WTC11 (cell line): ENCODE results near the gene GADD45GIP1. TPM values are rescaled to one million over a fixed set of nuclear protein-coding genes. Genes with fewer than 3 reads are reported as not detected.
A peak's percentile ranks its signal among the peaks of the same experiment; 100 is the strongest.

Experiments used
- ATAC-seq: fragments of 200-7000 bp; cut with Tn5 transposase; 2 replicates; pipeline ENCODE4 v1.10.0; 2021; ENCODE audit warnings: mild to moderate bottlenecking, moderate library complexity
- CTCF ChIA-PET: fragments of 300-600 bp; sonication (Branson Sonifier 250); formaldehyde crosslinking; loops from one replicate; lab custom pipeline; 2021; ENCODE audit warnings: antibody characterized with exemption; lab: Charles Lee
- POLR2A ChIA-PET: fragments of 350-600 bp; sonication (Branson Sonifier 250); formaldehyde crosslinking; loops from one replicate; lab custom pipeline; 2021; ENCODE audit warnings: antibody characterized with exemption; lab: Charles Lee
- DNase-seq: peaks from one replicate; pipeline ENCODE4 v3.0.0; 2021; ENCODE audit warnings: low spot score
- H3K27ac Mint-ChIP-seq: 2 replicates; pipeline ENCODE4 v1.8.0; 2021; ENCODE audit warnings: mixed read lengths
- H3K27me3 Mint-ChIP-seq: 2 replicates; pipeline ENCODE4 v1.8.0; 2021; ENCODE audit warnings: low read depth, mild to moderate bottlenecking, moderate library complexity, mixed read lengths
- H3K36me3 Mint-ChIP-seq: 2 replicates; pipeline ENCODE4 v1.8.0; 2021; ENCODE audit warnings: mixed read lengths
- H3K4me1 Mint-ChIP-seq: 2 replicates; pipeline ENCODE4 v1.8.0; 2022; ENCODE audit warnings: mixed read lengths
- H3K4me3 Mint-ChIP-seq: 2 replicates; pipeline ENCODE4 v1.8.0; 2021; ENCODE audit warnings: mild to moderate bottlenecking, moderate library complexity, mixed read lengths
- H3K9me3 Mint-ChIP-seq: 2 replicates; pipeline ENCODE4 v1.8.0; 2021; ENCODE audit warnings: mixed read lengths
- ETV6 ChIP-seq: sonication (generic); formaldehyde crosslinking; IDR thresholded peaks from 2 replicates; pipeline ENCODE4 v1.8.1; 2022; ENCODE audit warnings: mild to moderate bottlenecking, missing genetic modification reagents
- FOXK1 ChIP-seq: sonication (generic); formaldehyde crosslinking; IDR thresholded peaks from 2 replicates; pipeline ENCODE4 v1.8.0; 2022; ENCODE audit warnings: mild to moderate bottlenecking, moderate library complexity, missing genetic modification reagents
- GABPB1 ChIP-seq: sonication (generic); formaldehyde crosslinking; IDR thresholded peaks from 2 replicates; pipeline ENCODE4 v1.8.1; 2023; ENCODE audit warnings: mild to moderate bottlenecking, missing genetic modification reagents
- GRHL2 ChIP-seq: fragments of 250-450 bp; sonication (Bioruptor Pico); IDR thresholded peaks from 2 replicates; pipeline ENCODE4 v1.8.0; 2022; ENCODE audit warnings: mild to moderate bottlenecking, moderate library complexity; ENCODE audit not compliant: insufficient replicate concordance, severe bottlenecking
- HMGA2 ChIP-seq: fragments of 250-450 bp; sonication (Bioruptor Pico); IDR thresholded peaks from 2 replicates; pipeline ENCODE4 v1.4.0; 2021; ENCODE audit warnings: mild to moderate bottlenecking, moderate library complexity
- IRF2 ChIP-seq: sonication (generic); formaldehyde crosslinking; IDR thresholded peaks from 2 replicates; pipeline ENCODE4 v1.8.0; 2022; ENCODE audit warnings: low read depth, missing genetic modification reagents, borderline replicate concordance
- KAT7 ChIP-seq: sonication (generic); formaldehyde crosslinking; IDR thresholded peaks from 2 replicates; pipeline ENCODE4 v1.8.1; 2023; ENCODE audit warnings: missing genetic modification reagents, mild to moderate bottlenecking, borderline replicate concordance
- NFATC4 ChIP-seq: fragments of 250-450 bp; sonication (Bioruptor Pico); IDR thresholded peaks from 2 replicates; pipeline ENCODE4 v1.9.0; 2021; ENCODE audit warnings: mild to moderate bottlenecking
- PRRX2 ChIP-seq: fragments of 250-450 bp; sonication (Bioruptor Pico); IDR thresholded peaks from 2 replicates; pipeline ENCODE4 v1.8.0; 2021; ENCODE audit warnings: mild to moderate bottlenecking
- SMAD4 ChIP-seq: sonication (generic); formaldehyde crosslinking; IDR thresholded peaks from 2 replicates; pipeline ENCODE4 v1.8.0; 2022; ENCODE audit warnings: mild to moderate bottlenecking, missing genetic modification reagents
- TEAD4 ChIP-seq: sonication (generic); formaldehyde crosslinking; IDR thresholded peaks from 2 replicates; pipeline ENCODE4 v1.8.0; 2022; ENCODE audit warnings: mild to moderate bottlenecking, missing genetic modification reagents
- ZNF121 ChIP-seq: sonication (generic); formaldehyde crosslinking; IDR thresholded peaks from 2 replicates; pipeline ENCODE4 v1.8.0; 2023; ENCODE audit warnings: missing genetic modification reagents
- ZNF138 ChIP-seq: sonication (generic); formaldehyde crosslinking; conservative IDR thresholded peaks from 2 replicates; pipeline ENCODE4 v1.8.1; 2022; ENCODE audit warnings: mild to moderate bottlenecking, moderate library complexity, missing genetic modification reagents
- ZNF232 ChIP-seq: sonication (generic); formaldehyde crosslinking; IDR thresholded peaks from 2 replicates; pipeline ENCODE4 v1.8.0; 2022; ENCODE audit warnings: mild to moderate bottlenecking, missing genetic modification reagents
- ZNF671 ChIP-seq: fragments of 250-450 bp; sonication (Bioruptor Pico); IDR thresholded peaks from 2 replicates; pipeline ENCODE4 v1.8.0; 2021; ENCODE audit warnings: mild to moderate bottlenecking
- total RNA-seq: library from RNA; stranded (reverse); gene quantifications from 3 replicates; pipeline ENCODE4 v1.2.3, GENCODE V29; 2021
- TF ChIP-seq, protein P1 (sequence below): fragments of 250-450 bp; sonication (Bioruptor Pico); IDR thresholded peaks from 2 replicates; pipeline ENCODE4 v1.9.0; 2021; ENCODE audit warnings: mild to moderate bottlenecking
- TF ChIP-seq, protein P2 (sequence below): sonication (generic); formaldehyde crosslinking; IDR thresholded peaks from 2 replicates; pipeline ENCODE4 v1.8.1; 2022; ENCODE audit warnings: low read depth, mild to moderate bottlenecking, moderate library complexity, missing genetic modification reagents, borderline replicate concordance
- TF ChIP-seq, protein P3 (sequence below): sonication (generic); formaldehyde crosslinking; IDR thresholded peaks from 2 replicates; pipeline ENCODE4 v1.8.1; 2022; ENCODE audit warnings: mild to moderate bottlenecking, moderate library complexity, missing genetic modification reagents
- TF ChIP-seq, protein P4 (sequence below): sonication (generic); formaldehyde crosslinking; IDR thresholded peaks from 2 replicates; pipeline ENCODE4 v1.8.1; 2023; ENCODE audit warnings: mild to moderate bottlenecking, missing genetic modification reagents, borderline replicate concordance
- TF ChIP-seq, protein P5 (sequence below): fragments of 250-450 bp; sonication (Bioruptor Pico); IDR thresholded peaks from 2 replicates; pipeline ENCODE4 v1.9.0; 2021; ENCODE audit warnings: moderate library complexity, mild to moderate bottlenecking, inconsistent platforms, borderline replicate concordance
- TF ChIP-seq, protein P6 (sequence below): sonication (generic); formaldehyde crosslinking; IDR thresholded peaks from 2 replicates; pipeline ENCODE4 v1.8.1; 2023; ENCODE audit warnings: mild to moderate bottlenecking, moderate library complexity, missing genetic modification reagents
- TF ChIP-seq, protein P7 (sequence below): sonication (generic); formaldehyde crosslinking; IDR thresholded peaks from 2 replicates; pipeline ENCODE4 v1.8.1; 2022; ENCODE audit warnings: low read depth, missing genetic modification reagents, borderline replicate concordance

The GADD45GIP1 gene
- total RNA-seq, 1 experiment from 2014 or later: 54.4 TPM

DNA sequence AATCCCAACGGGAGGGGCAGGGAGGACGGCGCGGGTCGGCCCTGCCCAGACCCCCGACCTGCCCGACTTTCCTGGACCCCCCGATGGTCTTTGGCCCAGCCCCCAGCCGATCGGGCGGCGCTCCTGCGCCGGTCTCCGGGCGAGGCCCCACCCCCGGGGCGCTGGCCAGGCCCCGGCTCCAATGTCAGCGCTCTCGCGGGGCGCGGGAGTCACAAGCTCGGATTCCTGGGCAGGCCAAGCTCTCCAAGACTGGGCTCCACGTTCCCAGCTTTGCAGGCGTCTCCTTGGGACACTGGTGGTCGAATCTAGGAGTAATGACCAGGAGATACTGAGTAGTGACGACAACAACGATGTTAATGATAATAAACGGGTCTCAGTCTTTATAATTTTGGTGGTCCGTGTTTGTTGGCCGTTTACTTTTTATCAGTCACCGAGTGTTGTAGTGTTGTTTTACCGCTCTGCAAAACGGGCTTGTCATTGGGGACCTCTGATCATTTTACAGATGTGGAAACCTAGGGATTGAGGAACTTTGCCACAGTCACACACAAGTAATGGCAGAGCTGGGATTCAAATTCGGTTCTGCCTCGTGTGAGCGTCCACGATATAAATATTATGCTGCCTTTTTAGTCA is 10.8 kb downstream of the GADD45GIP1 start:
- peak overlapping the region; percentile 90 for H3K4me3 Mint-ChIP-seq
- H3K27me3 Mint-ChIP-seq: no peaks in the 10 kb centered on the region; the same call in 1 of the 2 replicates
- ATAC-seq: peak; percentile 89
- ChIA-PET CTCF (interaction anchor here (0.6 to 2.0 kb wide), 7 partner anchors 9 to 155 kb away, joined by 3 to 11 read pairs (median 7); partner anchors contain the start of gene GCDH), POLR2A (interaction anchor here (0.6 to 1.3 kb wide), 9 partner anchors 9 to 148 kb away, joined by 3 to 10 read pairs (median 4); partner anchors contain the start of genes FARSA, GADD45GIP1 and GCDH)
- peaks cover 14% of the 10 kb centered on the region for H3K4me1 Mint-ChIP-seq
- peak; percentile 89 for DNase-seq
- H3K36me3 Mint-ChIP-seq: peaks cover 70% of the 10 kb centered on the region
- H3K27ac Mint-ChIP-seq: peak overlapping the region; percentile 98
- H3K9me3 Mint-ChIP-seq: no peaks in the 10 kb centered on the region
- no peak for TF ChIP-seq ZNF232 (CRISPR knock-in tag)
- no peak for TF ChIP-seq ETV6 (CRISPR knock-in tag)
- peak; percentile 27; the same call in 1 of the 2 replicates for TF ChIP-seq ZNF671
- TF ChIP-seq FOXK1 (CRISPR knock-in tag): no peak
- TF ChIP-seq, protein P1, sequence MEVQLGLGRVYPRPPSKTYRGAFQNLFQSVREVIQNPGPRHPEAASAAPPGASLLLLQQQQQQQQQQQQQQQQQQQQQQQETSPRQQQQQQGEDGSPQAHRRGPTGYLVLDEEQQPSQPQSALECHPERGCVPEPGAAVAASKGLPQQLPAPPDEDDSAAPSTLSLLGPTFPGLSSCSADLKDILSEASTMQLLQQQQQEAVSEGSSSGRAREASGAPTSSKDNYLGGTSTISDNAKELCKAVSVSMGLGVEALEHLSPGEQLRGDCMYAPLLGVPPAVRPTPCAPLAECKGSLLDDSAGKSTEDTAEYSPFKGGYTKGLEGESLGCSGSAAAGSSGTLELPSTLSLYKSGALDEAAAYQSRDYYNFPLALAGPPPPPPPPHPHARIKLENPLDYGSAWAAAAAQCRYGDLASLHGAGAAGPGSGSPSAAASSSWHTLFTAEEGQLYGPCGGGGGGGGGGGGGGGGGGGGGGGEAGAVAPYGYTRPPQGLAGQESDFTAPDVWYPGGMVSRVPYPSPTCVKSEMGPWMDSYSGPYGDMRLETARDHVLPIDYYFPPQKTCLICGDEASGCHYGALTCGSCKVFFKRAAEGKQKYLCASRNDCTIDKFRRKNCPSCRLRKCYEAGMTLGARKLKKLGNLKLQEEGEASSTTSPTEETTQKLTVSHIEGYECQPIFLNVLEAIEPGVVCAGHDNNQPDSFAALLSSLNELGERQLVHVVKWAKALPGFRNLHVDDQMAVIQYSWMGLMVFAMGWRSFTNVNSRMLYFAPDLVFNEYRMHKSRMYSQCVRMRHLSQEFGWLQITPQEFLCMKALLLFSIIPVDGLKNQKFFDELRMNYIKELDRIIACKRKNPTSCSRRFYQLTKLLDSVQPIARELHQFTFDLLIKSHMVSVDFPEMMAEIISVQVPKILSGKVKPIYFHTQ (CRISPR knock-in tag): no peak
- no peak for TF ChIP-seq ZNF138 (CRISPR knock-in tag)
- TF ChIP-seq, protein P2, sequence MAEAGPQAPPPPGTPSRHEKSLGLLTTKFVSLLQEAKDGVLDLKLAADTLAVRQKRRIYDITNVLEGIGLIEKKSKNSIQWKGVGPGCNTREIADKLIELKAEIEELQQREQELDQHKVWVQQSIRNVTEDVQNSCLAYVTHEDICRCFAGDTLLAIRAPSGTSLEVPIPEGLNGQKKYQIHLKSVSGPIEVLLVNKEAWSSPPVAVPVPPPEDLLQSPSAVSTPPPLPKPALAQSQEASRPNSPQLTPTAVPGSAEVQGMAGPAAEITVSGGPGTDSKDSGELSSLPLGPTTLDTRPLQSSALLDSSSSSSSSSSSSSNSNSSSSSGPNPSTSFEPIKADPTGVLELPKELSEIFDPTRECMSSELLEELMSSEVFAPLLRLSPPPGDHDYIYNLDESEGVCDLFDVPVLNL (CRISPR knock-in tag): no peak
- TF ChIP-seq IRF2 (CRISPR knock-in tag): no peak
- TF ChIP-seq SMAD4 (CRISPR knock-in tag): no peak
- TF ChIP-seq, protein P3, sequence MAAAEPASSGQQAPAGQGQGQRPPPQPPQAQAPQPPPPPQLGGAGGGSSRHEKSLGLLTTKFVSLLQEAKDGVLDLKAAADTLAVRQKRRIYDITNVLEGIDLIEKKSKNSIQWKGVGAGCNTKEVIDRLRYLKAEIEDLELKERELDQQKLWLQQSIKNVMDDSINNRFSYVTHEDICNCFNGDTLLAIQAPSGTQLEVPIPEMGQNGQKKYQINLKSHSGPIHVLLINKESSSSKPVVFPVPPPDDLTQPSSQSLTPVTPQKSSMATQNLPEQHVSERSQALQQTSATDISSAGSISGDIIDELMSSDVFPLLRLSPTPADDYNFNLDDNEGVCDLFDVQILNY: no peak; the same call in 1 of the 2 replicates
- TF ChIP-seq, protein P4, sequence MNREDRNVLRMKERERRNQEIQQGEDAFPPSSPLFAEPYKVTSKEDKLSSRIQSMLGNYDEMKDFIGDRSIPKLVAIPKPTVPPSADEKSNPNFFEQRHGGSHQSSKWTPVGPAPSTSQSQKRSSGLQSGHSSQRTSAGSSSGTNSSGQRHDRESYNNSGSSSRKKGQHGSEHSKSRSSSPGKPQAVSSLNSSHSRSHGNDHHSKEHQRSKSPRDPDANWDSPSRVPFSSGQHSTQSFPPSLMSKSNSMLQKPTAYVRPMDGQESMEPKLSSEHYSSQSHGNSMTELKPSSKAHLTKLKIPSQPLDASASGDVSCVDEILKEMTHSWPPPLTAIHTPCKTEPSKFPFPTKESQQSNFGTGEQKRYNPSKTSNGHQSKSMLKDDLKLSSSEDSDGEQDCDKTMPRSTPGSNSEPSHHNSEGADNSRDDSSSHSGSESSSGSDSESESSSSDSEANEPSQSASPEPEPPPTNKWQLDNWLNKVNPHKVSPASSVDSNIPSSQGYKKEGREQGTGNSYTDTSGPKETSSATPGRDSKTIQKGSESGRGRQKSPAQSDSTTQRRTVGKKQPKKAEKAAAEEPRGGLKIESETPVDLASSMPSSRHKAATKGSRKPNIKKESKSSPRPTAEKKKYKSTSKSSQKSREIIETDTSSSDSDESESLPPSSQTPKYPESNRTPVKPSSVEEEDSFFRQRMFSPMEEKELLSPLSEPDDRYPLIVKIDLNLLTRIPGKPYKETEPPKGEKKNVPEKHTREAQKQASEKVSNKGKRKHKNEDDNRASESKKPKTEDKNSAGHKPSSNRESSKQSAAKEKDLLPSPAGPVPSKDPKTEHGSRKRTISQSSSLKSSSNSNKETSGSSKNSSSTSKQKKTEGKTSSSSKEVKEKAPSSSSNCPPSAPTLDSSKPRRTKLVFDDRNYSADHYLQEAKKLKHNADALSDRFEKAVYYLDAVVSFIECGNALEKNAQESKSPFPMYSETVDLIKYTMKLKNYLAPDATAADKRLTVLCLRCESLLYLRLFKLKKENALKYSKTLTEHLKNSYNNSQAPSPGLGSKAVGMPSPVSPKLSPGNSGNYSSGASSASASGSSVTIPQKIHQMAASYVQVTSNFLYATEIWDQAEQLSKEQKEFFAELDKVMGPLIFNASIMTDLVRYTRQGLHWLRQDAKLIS (CRISPR knock-in tag): no peak
- TF ChIP-seq, protein P5, sequence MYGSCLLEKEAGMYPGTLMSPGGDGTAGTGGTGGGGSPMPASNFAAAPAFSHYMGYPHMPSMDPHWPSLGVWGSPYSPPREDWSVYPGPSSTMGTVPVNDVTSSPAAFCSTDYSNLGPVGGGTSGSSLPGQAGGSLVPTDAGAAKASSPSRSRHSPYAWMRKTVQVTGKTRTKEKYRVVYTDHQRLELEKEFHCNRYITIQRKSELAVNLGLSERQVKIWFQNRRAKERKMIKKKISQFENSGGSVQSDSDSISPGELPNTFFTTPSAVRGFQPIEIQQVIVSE (CRISPR knock-in tag): 0 out of 2 replicates have a peak, but pooled peaks have one; percentile 14
- TF ChIP-seq PRRX2 (CRISPR knock-in tag): no peak
- no peak for TF ChIP-seq KAT7 (CRISPR knock-in tag)
- TF ChIP-seq HMGA2 (CRISPR knock-in tag): no peak
- TF ChIP-seq GRHL2 (CRISPR knock-in tag): no peak
- no peak for TF ChIP-seq GABPB1
- TF ChIP-seq, protein P6, sequence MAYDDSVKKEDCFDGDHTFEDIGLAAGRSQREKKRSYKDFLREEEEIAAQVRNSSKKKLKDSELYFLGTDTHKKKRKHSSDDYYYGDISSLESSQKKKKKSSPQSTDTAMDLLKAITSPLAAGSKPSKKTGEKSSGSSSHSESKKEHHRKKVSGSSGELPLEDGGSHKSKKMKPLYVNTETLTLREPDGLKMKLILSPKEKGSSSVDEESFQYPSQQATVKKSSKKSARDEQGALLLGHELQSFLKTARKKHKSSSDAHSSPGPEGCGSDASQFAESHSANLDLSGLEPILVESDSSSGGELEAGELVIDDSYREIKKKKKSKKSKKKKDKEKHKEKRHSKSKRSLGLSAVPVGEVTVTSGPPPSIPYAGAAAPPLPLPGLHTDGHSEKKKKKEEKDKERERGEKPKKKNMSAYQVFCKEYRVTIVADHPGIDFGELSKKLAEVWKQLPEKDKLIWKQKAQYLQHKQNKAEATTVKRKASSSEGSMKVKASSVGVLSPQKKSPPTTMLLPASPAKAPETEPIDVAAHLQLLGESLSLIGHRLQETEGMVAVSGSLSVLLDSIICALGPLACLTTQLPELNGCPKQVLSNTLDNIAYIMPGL (CRISPR knock-in tag): 0 out of 2 replicates have a peak, but pooled peaks have one; percentile 28
- TF ChIP-seq NFATC4 (CRISPR knock-in tag): no peak
- no peak for TF ChIP-seq ZNF121 (CRISPR knock-in tag)
- TF ChIP-seq, protein P7, sequence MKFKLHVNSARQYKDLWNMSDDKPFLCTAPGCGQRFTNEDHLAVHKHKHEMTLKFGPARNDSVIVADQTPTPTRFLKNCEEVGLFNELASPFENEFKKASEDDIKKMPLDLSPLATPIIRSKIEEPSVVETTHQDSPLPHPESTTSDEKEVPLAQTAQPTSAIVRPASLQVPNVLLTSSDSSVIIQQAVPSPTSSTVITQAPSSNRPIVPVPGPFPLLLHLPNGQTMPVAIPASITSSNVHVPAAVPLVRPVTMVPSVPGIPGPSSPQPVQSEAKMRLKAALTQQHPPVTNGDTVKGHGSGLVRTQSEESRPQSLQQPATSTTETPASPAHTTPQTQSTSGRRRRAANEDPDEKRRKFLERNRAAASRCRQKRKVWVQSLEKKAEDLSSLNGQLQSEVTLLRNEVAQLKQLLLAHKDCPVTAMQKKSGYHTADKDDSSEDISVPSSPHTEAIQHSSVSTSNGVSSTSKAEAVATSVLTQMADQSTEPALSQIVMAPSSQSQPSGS: no peak
- no peak for TF ChIP-seq TEAD4
